HEK293 (cell line): ENCODE data around the gene RFX4.
A peak's percentile ranks its signal among the peaks of the same experiment; 100 is the strongest.

Source experiments
- CTCF ChIA-PET: fragments of 350-600 bp; formaldehyde crosslinking; extraction: SDS; loops from one replicate; lab custom pipeline; 2021; ENCODE audit warnings: antibody characterized with exemption; lab: Yijun Ruan, JAX
- POLR2A ChIA-PET: fragments of 300-600 bp; formaldehyde crosslinking; extraction: SDS; loops from one replicate; lab custom pipeline; 2020; ENCODE audit warnings: antibody characterized with exemption, inconsistent platforms; lab: Yijun Ruan, JAX
- H3K27ac ChIP-seq: fragments of 200-500 bp; sonication (Bioruptor generic); 2 replicates; pipeline ENCODE4 v1.5.1; 2014; ENCODE audit warnings: low read depth, low read length, control low read depth, inconsistent platforms; ENCODE audit errors: extremely low read depth
- H3K36me3 ChIP-seq, 2 experiments: fragments of 200-500 bp in 1 of 2; sonication (Bioruptor generic) in 1 of 2; 1 replicate in 1 of 2; 2 replicates in 1 of 2; pipeline ENCODE4 v1.5.1; 2014 to 2017; ENCODE audit warnings: inconsistent platforms in 2 of 2, low read length in 2 of 2; ENCODE audit not compliant: control insufficient read depth in 2 of 2, insufficient read depth in 1 of 2
- H3K4me1 ChIP-seq: fragments of 200-500 bp; sonication (Bioruptor generic); 2 replicates; pipeline ENCODE4 v1.5.1; 2014; ENCODE audit warnings: mild to moderate bottlenecking, low read length, inconsistent platforms; ENCODE audit not compliant: control insufficient read depth, insufficient read depth
- H3K4me3 ChIP-seq: 2 replicates; pipeline ENCODE4 v1.5.1; 2011; ENCODE audit warnings: low read depth, mild to moderate bottlenecking, control low read depth, low read length, moderate library complexity
- H3K9me3 ChIP-seq: fragments of 200-500 bp; sonication (Bioruptor generic); 2 replicates; pipeline ENCODE4 v1.5.1; 2014; ENCODE audit warnings: low read depth, low read length, inconsistent platforms; ENCODE audit not compliant: control insufficient read depth, insufficient read depth
- BCL11A ChIP-seq: fragments of 450-650 bp; formaldehyde crosslinking; IDR thresholded peaks from 2 replicates; pipeline ENCODE4 v1.5.1; 2016; ENCODE audit warnings: low read depth, missing biosample characterization, missing genetic modification characterization
- IKZF3 ChIP-seq: fragments of 450-650 bp; IDR thresholded peaks from 2 replicates; pipeline ENCODE4 v1.5.0; 2018; ENCODE audit warnings: missing biosample characterization, mild to moderate bottlenecking, missing genetic modification characterization, moderate library complexity
- KLF16 ChIP-seq: fragments of 450-650 bp; formaldehyde crosslinking; IDR thresholded peaks from 2 replicates; pipeline ENCODE4 v1.5.1; 2017; ENCODE audit warnings: missing biosample characterization, missing genetic modification characterization
- SP2 ChIP-seq: fragments of 450-650 bp; formaldehyde crosslinking; IDR thresholded peaks from 2 replicates; pipeline ENCODE4 v1.5.1; 2016; ENCODE audit warnings: missing biosample characterization, missing genetic modification characterization
- ZNF112 ChIP-seq: fragments of 450-650 bp; formaldehyde crosslinking; IDR thresholded peaks from 2 replicates; pipeline ENCODE4 v1.5.0; 2017; ENCODE audit warnings: missing biosample characterization, missing genetic modification characterization
- ZNF133 ChIP-seq: fragments of 450-650 bp; formaldehyde crosslinking; IDR thresholded peaks from 2 replicates; pipeline ENCODE4 v1.5.1; 2016; ENCODE audit warnings: missing biosample characterization, missing genetic modification characterization
- ZNF2 ChIP-seq: fragments of 450-650 bp; formaldehyde crosslinking; IDR thresholded peaks from 2 replicates; pipeline ENCODE4 v1.5.1; 2016; ENCODE audit warnings: missing biosample characterization, missing genetic modification characterization
- ZNF292 ChIP-seq: fragments of 450-650 bp; formaldehyde crosslinking; IDR thresholded peaks from 2 replicates; pipeline ENCODE4 v1.5.1; 2016; ENCODE audit warnings: low read depth, missing biosample characterization, missing genetic modification characterization, borderline replicate concordance
- ZNF510 ChIP-seq: fragments of 450-650 bp; formaldehyde crosslinking; IDR thresholded peaks from 2 replicates; pipeline ENCODE4 v1.5.1; 2018; ENCODE audit warnings: mild to moderate bottlenecking, missing genetic modification characterization, missing biosample characterization; ENCODE audit not compliant: insufficient replicate concordance
- ZNF548 ChIP-seq: fragments of 450-650 bp; formaldehyde crosslinking; IDR thresholded peaks from 2 replicates; pipeline ENCODE4 v1.5.1; 2016; ENCODE audit warnings: missing biosample characterization, missing genetic modification characterization
- ZNF600 ChIP-seq: fragments of 450-650 bp; formaldehyde crosslinking; IDR thresholded peaks from 2 replicates; pipeline ENCODE4 v1.5.1; 2016; ENCODE audit warnings: missing biosample characterization, missing genetic modification characterization
- ZNF624 ChIP-seq: fragments of 450-650 bp; formaldehyde crosslinking; IDR thresholded peaks from 2 replicates; pipeline ENCODE4 v1.5.1; 2017; ENCODE audit warnings: missing biosample characterization, missing genetic modification characterization
- ZNF701 ChIP-seq: fragments of 450-650 bp; formaldehyde crosslinking; IDR thresholded peaks from 2 replicates; pipeline ENCODE4 v1.5.1; 2016; ENCODE audit warnings: missing biosample characterization, missing genetic modification characterization
- ZNF747 ChIP-seq: fragments of 450-650 bp; formaldehyde crosslinking; IDR thresholded peaks from 2 replicates; pipeline ENCODE4 v1.5.1; 2016; ENCODE audit warnings: missing biosample characterization, missing genetic modification characterization
- ZNF791 ChIP-seq: fragments of 450-650 bp; formaldehyde crosslinking; IDR thresholded peaks from 2 replicates; pipeline ENCODE4 v1.5.1; 2016; ENCODE audit warnings: missing biosample characterization, missing genetic modification characterization
- TF ChIP-seq, protein P1 (sequence below): fragments of 450-650 bp; formaldehyde crosslinking; IDR thresholded peaks from 2 replicates; pipeline ENCODE4 v1.5.1; 2016; ENCODE audit warnings: missing biosample characterization, missing genetic modification characterization
- TF ChIP-seq, protein P2 (sequence below): fragments of 450-650 bp; formaldehyde crosslinking; IDR thresholded peaks from 2 replicates; pipeline ENCODE4 v1.5.1; 2016; ENCODE audit warnings: missing biosample characterization, missing genetic modification characterization
- TF ChIP-seq, protein P3 (sequence below): fragments of 450-650 bp; formaldehyde crosslinking; IDR thresholded peaks from 2 replicates; pipeline ENCODE4 v1.5.1; 2016; ENCODE audit warnings: missing biosample characterization, missing genetic modification characterization, low read depth

Gene RFX4

DNA sequence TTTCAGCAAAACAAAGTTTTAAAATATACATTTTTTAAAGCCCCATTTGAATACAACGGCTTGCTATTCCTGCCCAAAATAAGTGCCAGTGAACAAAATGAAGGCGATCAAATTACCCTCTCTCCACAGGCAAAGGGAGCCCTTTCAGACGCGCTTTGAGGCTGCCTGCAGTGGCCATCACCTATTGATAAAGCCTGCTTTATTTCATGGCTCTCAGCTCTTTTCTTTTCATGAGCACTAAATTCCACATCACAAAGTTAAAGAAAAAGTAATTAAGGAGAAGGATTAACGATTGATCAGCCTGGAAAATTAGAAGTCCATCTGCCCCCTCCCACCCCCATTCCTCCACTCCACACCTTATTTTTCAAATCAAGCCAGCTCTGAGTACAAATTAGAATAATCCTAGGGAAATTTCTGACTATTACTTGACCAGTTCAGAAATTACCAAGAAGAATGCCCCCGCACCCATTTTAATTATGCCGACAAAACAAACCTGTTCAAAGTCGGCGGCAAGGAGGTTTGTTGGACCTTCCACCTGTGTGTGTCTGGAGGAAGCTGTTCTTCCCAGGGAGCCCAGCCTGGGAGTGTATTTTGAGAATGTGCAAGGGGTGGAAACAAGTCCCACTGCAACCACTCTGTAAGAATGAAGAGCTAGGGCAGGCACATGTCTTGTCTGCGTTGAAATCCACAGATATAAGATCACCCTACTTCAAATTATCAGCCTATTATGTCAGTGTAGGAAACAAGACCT, 127.5 kb downstream of the RFX4 start:
- ChIA-PET CTCF (interaction anchor here (0.7 to 1.4 kb wide), 3 partner anchors 13 to 209 kb away, joined by 3 to 5 read pairs (median 3); no protein-coding TSS in a partner anchor), POLR2A (no interaction called here)
- no peaks in the 10 kb centered on the region for H3K36me3 ChIP-seq
- no peaks in the 10 kb centered on the region for H3K9me3 ChIP-seq
- H3K4me1 ChIP-seq: no peaks in the 10 kb centered on the region
- TF ChIP-seq ZNF548: no peak
- no peak for TF ChIP-seq ZNF2 (tag by site-specific recombination)
- TF ChIP-seq ZNF133 (tag by site-specific recombination): peak; percentile 56; the same call in 1 of the 2 replicates
- H3K27ac ChIP-seq: no peak overlapping the region
- H3K4me3 ChIP-seq: no peak overlapping the region

DNA sequence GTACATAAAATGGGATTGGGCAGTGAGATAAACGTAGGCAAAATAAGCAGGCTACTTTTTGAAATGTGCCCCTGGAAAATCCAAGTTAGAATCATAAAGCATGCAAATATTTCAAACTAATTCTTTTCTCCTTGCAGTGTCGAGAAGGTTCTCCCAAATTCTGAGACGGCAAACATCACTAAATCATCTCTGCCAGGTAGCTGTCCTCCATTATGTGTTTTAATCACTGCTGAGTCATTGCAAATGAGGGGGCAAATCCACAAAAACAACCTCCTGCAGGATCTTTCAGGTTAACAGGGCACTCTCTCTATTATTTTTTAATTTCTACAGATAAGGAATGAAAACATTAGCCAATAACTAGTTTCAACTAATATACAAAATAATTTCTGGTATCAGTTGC, 128.5 kb downstream of the RFX4 start:
- no peak overlapping the region for H3K4me3 ChIP-seq
- TF ChIP-seq IKZF3 (tag by site-specific recombination): no peak
- TF ChIP-seq ZNF133 (tag by site-specific recombination): no peak
- TF ChIP-seq ZNF600 (tag by site-specific recombination): no peak
- no peak for TF ChIP-seq ZNF624
- TF ChIP-seq, protein P1, sequence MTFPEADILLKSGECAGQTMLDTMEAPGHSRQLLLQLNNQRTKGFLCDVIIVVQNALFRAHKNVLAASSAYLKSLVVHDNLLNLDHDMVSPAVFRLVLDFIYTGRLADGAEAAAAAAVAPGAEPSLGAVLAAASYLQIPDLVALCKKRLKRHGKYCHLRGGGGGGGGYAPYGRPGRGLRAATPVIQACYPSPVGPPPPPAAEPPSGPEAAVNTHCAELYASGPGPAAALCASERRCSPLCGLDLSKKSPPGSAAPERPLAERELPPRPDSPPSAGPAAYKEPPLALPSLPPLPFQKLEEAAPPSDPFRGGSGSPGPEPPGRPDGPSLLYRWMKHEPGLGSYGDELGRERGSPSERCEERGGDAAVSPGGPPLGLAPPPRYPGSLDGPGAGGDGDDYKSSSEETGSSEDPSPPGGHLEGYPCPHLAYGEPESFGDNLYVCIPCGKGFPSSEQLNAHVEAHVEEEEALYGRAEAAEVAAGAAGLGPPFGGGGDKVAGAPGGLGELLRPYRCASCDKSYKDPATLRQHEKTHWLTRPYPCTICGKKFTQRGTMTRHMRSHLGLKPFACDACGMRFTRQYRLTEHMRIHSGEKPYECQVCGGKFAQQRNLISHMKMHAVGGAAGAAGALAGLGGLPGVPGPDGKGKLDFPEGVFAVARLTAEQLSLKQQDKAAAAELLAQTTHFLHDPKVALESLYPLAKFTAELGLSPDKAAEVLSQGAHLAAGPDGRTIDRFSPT: no peak
- TF ChIP-seq ZNF292 (tag by site-specific recombination): no peak
- TF ChIP-seq, protein P2, sequence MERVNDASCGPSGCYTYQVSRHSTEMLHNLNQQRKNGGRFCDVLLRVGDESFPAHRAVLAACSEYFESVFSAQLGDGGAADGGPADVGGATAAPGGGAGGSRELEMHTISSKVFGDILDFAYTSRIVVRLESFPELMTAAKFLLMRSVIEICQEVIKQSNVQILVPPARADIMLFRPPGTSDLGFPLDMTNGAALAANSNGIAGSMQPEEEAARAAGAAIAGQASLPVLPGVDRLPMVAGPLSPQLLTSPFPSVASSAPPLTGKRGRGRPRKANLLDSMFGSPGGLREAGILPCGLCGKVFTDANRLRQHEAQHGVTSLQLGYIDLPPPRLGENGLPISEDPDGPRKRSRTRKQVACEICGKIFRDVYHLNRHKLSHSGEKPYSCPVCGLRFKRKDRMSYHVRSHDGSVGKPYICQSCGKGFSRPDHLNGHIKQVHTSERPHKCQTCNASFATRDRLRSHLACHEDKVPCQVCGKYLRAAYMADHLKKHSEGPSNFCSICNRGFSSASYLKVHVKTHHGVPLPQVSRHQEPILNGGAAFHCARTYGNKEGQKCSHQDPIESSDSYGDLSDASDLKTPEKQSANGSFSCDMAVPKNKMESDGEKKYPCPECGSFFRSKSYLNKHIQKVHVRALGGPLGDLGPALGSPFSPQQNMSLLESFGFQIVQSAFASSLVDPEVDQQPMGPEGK (tag by site-specific recombination): no peak
- TF ChIP-seq ZNF112 (tag by site-specific recombination): no peak
- no peak for TF ChIP-seq ZNF791 (tag by site-specific recombination)
- no peak for TF ChIP-seq KLF16 (tag by site-specific recombination)
- no peak for TF ChIP-seq ZNF747 (tag by site-specific recombination)
- no peak for TF ChIP-seq SP2 (tag by site-specific recombination)
- TF ChIP-seq ZNF510 (tag by site-specific recombination): no peak
- TF ChIP-seq, protein P3, sequence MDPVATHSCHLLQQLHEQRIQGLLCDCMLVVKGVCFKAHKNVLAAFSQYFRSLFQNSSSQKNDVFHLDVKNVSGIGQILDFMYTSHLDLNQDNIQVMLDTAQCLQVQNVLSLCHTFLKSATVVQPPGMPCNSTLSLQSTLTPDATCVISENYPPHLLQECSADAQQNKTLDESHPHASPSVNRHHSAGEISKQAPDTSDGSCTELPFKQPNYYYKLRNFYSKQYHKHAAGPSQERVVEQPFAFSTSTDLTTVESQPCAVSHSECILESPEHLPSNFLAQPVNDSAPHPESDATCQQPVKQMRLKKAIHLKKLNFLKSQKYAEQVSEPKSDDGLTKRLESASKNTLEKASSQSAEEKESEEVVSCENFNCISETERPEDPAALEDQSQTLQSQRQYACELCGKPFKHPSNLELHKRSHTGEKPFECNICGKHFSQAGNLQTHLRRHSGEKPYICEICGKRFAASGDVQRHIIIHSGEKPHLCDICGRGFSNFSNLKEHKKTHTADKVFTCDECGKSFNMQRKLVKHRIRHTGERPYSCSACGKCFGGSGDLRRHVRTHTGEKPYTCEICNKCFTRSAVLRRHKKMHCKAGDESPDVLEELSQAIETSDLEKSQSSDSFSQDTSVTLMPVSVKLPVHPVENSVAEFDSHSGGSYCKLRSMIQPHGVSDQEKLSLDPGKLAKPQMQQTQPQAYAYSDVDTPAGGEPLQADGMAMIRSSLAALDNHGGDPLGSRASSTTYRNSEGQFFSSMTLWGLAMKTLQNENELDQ (tag by site-specific recombination): no peak
- no peak for TF ChIP-seq BCL11A (tag by site-specific recombination)
- no peak for TF ChIP-seq ZNF701
- H3K27ac ChIP-seq: no peak overlapping the region
- ChIA-PET POLR2A (no interaction called here), CTCF (interaction anchor here (0.7 to 0.9 kb wide), 2 partner anchors 12 to 130 kb away, joined by 3 read pairs; no protein-coding TSS in a partner anchor)
- H3K9me3 ChIP-seq: no peaks in the 10 kb centered on the region
- H3K4me1 ChIP-seq: no peaks in the 10 kb centered on the region
- no peaks in the 10 kb centered on the region for H3K36me3 ChIP-seq
